HL-60 (cell line): ENCODE results near the gene DNAH6.

Experiments
- DNase-seq, 2 experiments: peaks; one replicate each; pipeline ENCODE4 v3.0.0-alpha.2; 2010 to 2020; ENCODE audit warnings: low read depth in 1 of 2, low spot score in 1 of 2
- H3K27ac ChIP-seq: fragments of 250-450 bp; sonication (Bioruptor Pico); replicated peaks from 2 replicates; pipeline ENCODE4 v1.5.1; 2020; ENCODE audit warnings: mild to moderate bottlenecking, moderate library complexity
- H3K27me3 ChIP-seq: fragments of 250-450 bp; sonication (Bioruptor Pico); 2 replicates; pipeline ENCODE4 v1.5.1; 2021; ENCODE audit warnings: mild to moderate bottlenecking, moderate library complexity; ENCODE audit not compliant: insufficient read depth, poor library complexity, severe bottlenecking
- H3K4me3 ChIP-seq: replicated peaks from 2 replicates; pipeline ENCODE4 v1.5.1; 2011; ENCODE audit warnings: mild to moderate bottlenecking, control low read depth, low read length; ENCODE audit not compliant: insufficient read depth
- CTCF ChIP-seq: IDR thresholded peaks from one replicate; pipeline ENCODE4 v1.5.1; 2011; ENCODE audit warnings: low read length, control low read depth, inconsistent platforms; ENCODE audit not compliant: insufficient read depth
- GABPA ChIP-seq: IDR thresholded peaks from 2 replicates; pipeline ENCODE4 v1.6.1; 2012; ENCODE audit warnings: low read depth
- POLR2AphosphoS5 ChIP-seq: IDR thresholded peaks from 2 replicates; pipeline ENCODE4 v1.6.1; 2012; ENCODE audit warnings: low read depth
- REST ChIP-seq: IDR thresholded peaks from 2 replicates; pipeline ENCODE4 v1.6.1; 2012; ENCODE audit warnings: low read depth; ENCODE audit not compliant: insufficient replicate concordance
- SPI1 ChIP-seq: IDR thresholded peaks from 2 replicates; pipeline ENCODE4 v1.6.1; 2012; ENCODE audit warnings: low read depth, mild to moderate bottlenecking, borderline replicate concordance

Gene DNAH6

GRCh38 chr2:84537251-84537650, 21.0 kb downstream of the DNAH6 start:
- peaks cover 4% of the 10 kb centered on the region for H3K27me3 ChIP-seq
- H3K4me3 ChIP-seq: no peak overlapping the region
- TF ChIP-seq REST (no peak), SPI1 (no peak), CTCF (no peak), GABPA (no peak), POLR2AphosphoS5 (no peak)
- DNase-seq: no peak
- H3K27ac ChIP-seq: no peak overlapping the region

DNA sequence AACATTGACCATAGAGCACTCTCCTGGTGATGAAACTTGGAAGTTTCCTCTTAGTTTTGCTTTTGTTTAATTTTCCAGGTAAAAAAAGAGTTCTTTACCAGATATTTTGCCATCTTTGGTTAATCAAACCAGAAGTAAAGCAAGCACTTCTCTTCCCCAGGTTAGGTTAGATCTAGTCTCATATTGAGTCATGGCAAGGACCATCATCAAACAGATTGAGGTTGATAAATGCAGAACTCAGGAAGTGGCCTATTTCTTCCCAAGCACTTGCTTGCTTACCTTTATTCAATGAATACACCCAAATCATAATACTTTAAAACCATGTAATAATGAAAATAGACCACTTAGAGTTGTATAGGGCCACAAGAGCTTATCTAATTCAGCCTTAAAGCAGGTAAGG, 23.4 kb downstream of the DNAH6 start:
- H3K27ac ChIP-seq: no peak overlapping the region
- no peak overlapping the region for H3K4me3 ChIP-seq
- no peak for TF ChIP-seq GABPA
- TF ChIP-seq SPI1: no peak
- TF ChIP-seq REST: no peak
- TF ChIP-seq CTCF: no peak
- no peak for TF ChIP-seq POLR2AphosphoS5
- DNase-seq: no peak
- H3K27me3 ChIP-seq: peaks cover 4% of the 10 kb centered on the region

- no peak for DNase-seq
- H3K4me3 ChIP-seq: no peak overlapping the region
- TF ChIP-seq GABPA (no peak), CTCF (no peak), REST (no peak), SPI1 (no peak), POLR2AphosphoS5 (no peak)
- no peaks in the 10 kb centered on the region for H3K27me3 ChIP-seq
- no peak overlapping the region for H3K27ac ChIP-seq
These were observed 28.7 kb downstream of the DNAH6 start for GRCh38 chr2:84545005-84545404.
